Activated CD8-positive, alpha-beta memory T cell treated with anti-CD3 and anti-CD28 coated beads, Interleukin-2, amount 10 ng/mL, durations not matched to agents 7 days and 5 days (primary cell): ENCODE measurements around the gene PRKD1. TPM values are rescaled to one million over a fixed set of nuclear protein-coding genes. Genes with fewer than 3 reads are reported as not detected.
"Not testable (repeated sequence)": the region's sequence is repeated elsewhere in the genome, so short reads cannot be mapped to it uniquely, and the experiment has no call there.

Experiments
- ATAC-seq: fragments of 150-1000 bp; cut with Tn5 transposase; one replicate; pipeline ENCODE4 v1.10.0; 2021; ENCODE audit warnings: moderate library complexity
- CTCF ChIA-PET: fragments of 350-600 bp; sonication (Branson Sonifier 250); formaldehyde crosslinking; loops from one replicate; lab custom pipeline; 2021; ENCODE audit warnings: antibody characterized with exemption; lab: Charles Lee
- DNase-seq: peaks from one replicate; pipeline ENCODE4 v3.0.0-alpha.2; 2020
- H3K27ac Mint-ChIP-seq: one replicate; pipeline ENCODE4 v1.8.0; 2021; ENCODE audit warnings: mild to moderate bottlenecking, mixed read lengths
- H3K27me3 Mint-ChIP-seq: one replicate; pipeline ENCODE4 v1.8.0; 2021; ENCODE audit warnings: mixed read lengths
- H3K36me3 Mint-ChIP-seq: one replicate; pipeline ENCODE4 v1.8.0; 2021; ENCODE audit warnings: mild to moderate bottlenecking, mixed read lengths
- H3K4me1 Mint-ChIP-seq: one replicate; pipeline ENCODE4 v1.8.0; 2021; ENCODE audit warnings: mixed read lengths
- H3K4me3 Mint-ChIP-seq: one replicate; pipeline ENCODE4 v1.8.0; 2021; ENCODE audit warnings: mild to moderate bottlenecking, moderate library complexity, mixed read lengths
- H3K9me3 Mint-ChIP-seq: one replicate; pipeline ENCODE4 v1.8.0; 2022; ENCODE audit warnings: low read depth, mixed read lengths
- total RNA-seq, 2 experiments: library from RNA; stranded (reverse); gene quantifications; one replicate each; pipeline ENCODE4 v1.2.3, GENCODE V29; 2021

The PRKD1 gene
- total RNA-seq, 2 experiments from 2014 or later: not detected

GRCh38 chr14:29721586-29721985 is 206.1 kb downstream of the PRKD1 start:
- Mint-ChIP-seq H3K27me3 (no peaks in the 10 kb centered on the region), H3K36me3 (no peaks in the 10 kb centered on the region), H3K27ac (no peak overlapping the region), H3K4me3 (no peak overlapping the region), H3K4me1 (no peaks in the 10 kb centered on the region), H3K9me3 (peaks cover 11% of the 10 kb centered on the region)
- ATAC-seq (no peak), DNase-seq (no peak)
- CTCF ChIA-PET: no interaction called here

- CTCF ChIA-PET: no interaction called here
- H3K27me3 Mint-ChIP-seq: no peaks in the 10 kb centered on the region
- peaks cover 9% of the 10 kb centered on the region for H3K9me3 Mint-ChIP-seq
- ATAC-seq (no peak), DNase-seq (no peak)
- H3K4me1 Mint-ChIP-seq: no peaks in the 10 kb centered on the region
- no peaks in the 10 kb centered on the region for H3K36me3 Mint-ChIP-seq
- no peak overlapping the region for H3K27ac Mint-ChIP-seq
- H3K4me3 Mint-ChIP-seq: no peak overlapping the region
Observed at GRCh38 chr14:29717901-29718300, 209.7 kb downstream of the PRKD1 start.

GRCh38 chr14:29716150-29716549 is 211.5 kb downstream of the PRKD1 start:
- peaks cover 9% of the 10 kb centered on the region for H3K9me3 Mint-ChIP-seq
- no peaks in the 10 kb centered on the region for H3K4me1 Mint-ChIP-seq
- H3K4me3 Mint-ChIP-seq: no peak overlapping the region
- DNase-seq: no peak
- no peaks in the 10 kb centered on the region for H3K36me3 Mint-ChIP-seq
- no peak overlapping the region for H3K27ac Mint-ChIP-seq
- ATAC-seq: no peak
- CTCF ChIA-PET: no interaction called here
- H3K27me3 Mint-ChIP-seq: no peaks in the 10 kb centered on the region

GRCh38 chr14:29712601-29713000 is 215.0 kb downstream of the PRKD1 start:
- Mint-ChIP-seq H3K27me3 (no peaks in the 10 kb centered on the region), H3K36me3 (no peaks in the 10 kb centered on the region), H3K27ac (no peak overlapping the region), H3K9me3 (peaks cover 6% of the 10 kb centered on the region), H3K4me3 (no peak overlapping the region), H3K4me1 (no peaks in the 10 kb centered on the region)
- ATAC-seq: no peak
- no peak for DNase-seq
- CTCF ChIA-PET: no interaction called here

- ATAC-seq (no peak), DNase-seq (no peak)
- no peaks in the 10 kb centered on the region for H3K27me3 Mint-ChIP-seq
- CTCF ChIA-PET: no interaction called here
- no peaks in the 10 kb centered on the region for H3K4me1 Mint-ChIP-seq
- H3K27ac Mint-ChIP-seq: no peak overlapping the region
- no peaks in the 10 kb centered on the region for H3K36me3 Mint-ChIP-seq
- H3K4me3 Mint-ChIP-seq: no peak overlapping the region
- H3K9me3 Mint-ChIP-seq: peaks cover 8% of the 10 kb centered on the region
Observed at GRCh38 chr14:29710015-29710414, 217.6 kb downstream of the PRKD1 start.

GRCh38 chr14:29709490-29709889 is 218.2 kb downstream of the PRKD1 start:
- Mint-ChIP-seq H3K27ac (no peak overlapping the region), H3K4me3 (no peak overlapping the region)
- ATAC-seq: no peak

GRCh38 chr14:29706700-29707099 is 220.9 kb downstream of the PRKD1 start:
- no peak for DNase-seq
- Mint-ChIP-seq H3K36me3 (no peaks in the 10 kb centered on the region), H3K27me3 (no peaks in the 10 kb centered on the region), H3K27ac (no peak overlapping the region), H3K9me3 (peaks cover 10% of the 10 kb centered on the region), H3K4me3 (no peak overlapping the region), H3K4me1 (no peaks in the 10 kb centered on the region)
- CTCF ChIA-PET: no interaction called here
- ATAC-seq: no peak

More at GRCh38 chr14:29709490-29709889, 218.2 kb downstream of the PRKD1 start:
- Mint-ChIP-seq H3K4me1 (no peaks in the 10 kb centered on the region), H3K36me3 (no peaks in the 10 kb centered on the region), H3K27me3 (no peaks in the 10 kb centered on the region), H3K9me3 (peaks cover 8% of the 10 kb centered on the region)
- no peak for DNase-seq
- CTCF ChIA-PET: no interaction called here

- Mint-ChIP-seq H3K27me3 (no peaks in the 10 kb centered on the region), H3K27ac (no peak overlapping the region), H3K4me1 (no peaks in the 10 kb centered on the region), H3K4me3 (no peak overlapping the region), H3K36me3 (no peaks in the 10 kb centered on the region), H3K9me3 (peaks cover 15% of the 10 kb centered on the region)
- CTCF ChIA-PET: no interaction called here
- no peak for DNase-seq
- no peak for ATAC-seq
Observed at GRCh38 chr14:29705801-29706200, 221.8 kb downstream of the PRKD1 start.

GRCh38 chr14:29689597-29689996 is 238.1 kb downstream of the PRKD1 start:
- CTCF ChIA-PET, H3K36me3 Mint-ChIP-seq, H3K4me3 Mint-ChIP-seq, H3K27me3 Mint-ChIP-seq, H3K4me1 Mint-ChIP-seq, H3K27ac Mint-ChIP-seq, ATAC-seq, DNase-seq: not testable (repeated sequence)
- peaks cover 19% of the 10 kb centered on the region for H3K9me3 Mint-ChIP-seq

- H3K9me3 Mint-ChIP-seq: peaks cover 16% of the 10 kb centered on the region
- no peaks in the 10 kb centered on the region for H3K36me3 Mint-ChIP-seq
- H3K27ac Mint-ChIP-seq: no peak overlapping the region
- no peaks in the 10 kb centered on the region for H3K27me3 Mint-ChIP-seq
- H3K4me1 Mint-ChIP-seq: no peaks in the 10 kb centered on the region
- no peak for DNase-seq
- CTCF ChIA-PET: no interaction called here
- no peak for ATAC-seq
- no peak overlapping the region for H3K4me3 Mint-ChIP-seq
Observed at GRCh38 chr14:29687866-29688265, 239.8 kb downstream of the PRKD1 start.

GRCh38 chr14:29687071-29687765 is 240.4 kb downstream of the PRKD1 start:
- Mint-ChIP-seq H3K4me1 (no peaks in the 10 kb centered on the region), H3K27ac (no peak overlapping the region), H3K27me3 (no peaks in the 10 kb centered on the region), H3K36me3 (no peaks in the 10 kb centered on the region), H3K9me3 (peaks cover 17% of the 10 kb centered on the region), H3K4me3 (no peak overlapping the region)
- no peak for DNase-seq
- ATAC-seq: no peak
- CTCF ChIA-PET: no interaction called here

GRCh38 chr14:29684926-29685325 is 242.7 kb downstream of the PRKD1 start:
- ATAC-seq (no peak), DNase-seq (no peak)
- no peaks in the 10 kb centered on the region for H3K4me1 Mint-ChIP-seq
- peaks cover 13% of the 10 kb centered on the region for H3K9me3 Mint-ChIP-seq
- no peak overlapping the region for H3K4me3 Mint-ChIP-seq
- CTCF ChIA-PET: no interaction called here
- no peaks in the 10 kb centered on the region for H3K27me3 Mint-ChIP-seq
- H3K27ac Mint-ChIP-seq: no peak overlapping the region
- no peaks in the 10 kb centered on the region for H3K36me3 Mint-ChIP-seq

- no peak for ATAC-seq
- no peak overlapping the region for H3K4me3 Mint-ChIP-seq
- no peaks in the 10 kb centered on the region for H3K27me3 Mint-ChIP-seq
- no peak overlapping the region for H3K27ac Mint-ChIP-seq
- no peaks in the 10 kb centered on the region for H3K36me3 Mint-ChIP-seq
- H3K4me1 Mint-ChIP-seq: no peaks in the 10 kb centered on the region
- no peak for DNase-seq
- H3K9me3 Mint-ChIP-seq: peaks cover 19% of the 10 kb centered on the region
- CTCF ChIA-PET: no interaction called here
Observed at GRCh38 chr14:29682789-29683188, 244.9 kb downstream of the PRKD1 start.

GRCh38 chr14:29681316-29681715 is 246.3 kb downstream of the PRKD1 start:
- Mint-ChIP-seq H3K27ac (no peak overlapping the region), H3K4me1 (no peaks in the 10 kb centered on the region), H3K36me3 (no peaks in the 10 kb centered on the region), H3K4me3 (no peak overlapping the region), H3K27me3 (no peaks in the 10 kb centered on the region), H3K9me3 (peaks cover 16% of the 10 kb centered on the region)
- ATAC-seq (no peak), DNase-seq (no peak)
- CTCF ChIA-PET: no interaction called here
